Stimulated activated CD8-positive, alpha-beta memory T cell treated with anti-CD3 and anti-CD28 coated beads, Interleukin-4, amount 100 ng/mL, for 24 hours (primary cell): ENCODE data around the gene TRERF1.
A peak's percentile ranks its signal among the peaks of the same experiment; 100 is the strongest.

ENCODE experiments used
- DNase-seq: peaks from one replicate; pipeline ENCODE4 v3.0.0-alpha.2; 2020; ENCODE audit warnings: low read depth

The TRERF1 gene

DNA sequence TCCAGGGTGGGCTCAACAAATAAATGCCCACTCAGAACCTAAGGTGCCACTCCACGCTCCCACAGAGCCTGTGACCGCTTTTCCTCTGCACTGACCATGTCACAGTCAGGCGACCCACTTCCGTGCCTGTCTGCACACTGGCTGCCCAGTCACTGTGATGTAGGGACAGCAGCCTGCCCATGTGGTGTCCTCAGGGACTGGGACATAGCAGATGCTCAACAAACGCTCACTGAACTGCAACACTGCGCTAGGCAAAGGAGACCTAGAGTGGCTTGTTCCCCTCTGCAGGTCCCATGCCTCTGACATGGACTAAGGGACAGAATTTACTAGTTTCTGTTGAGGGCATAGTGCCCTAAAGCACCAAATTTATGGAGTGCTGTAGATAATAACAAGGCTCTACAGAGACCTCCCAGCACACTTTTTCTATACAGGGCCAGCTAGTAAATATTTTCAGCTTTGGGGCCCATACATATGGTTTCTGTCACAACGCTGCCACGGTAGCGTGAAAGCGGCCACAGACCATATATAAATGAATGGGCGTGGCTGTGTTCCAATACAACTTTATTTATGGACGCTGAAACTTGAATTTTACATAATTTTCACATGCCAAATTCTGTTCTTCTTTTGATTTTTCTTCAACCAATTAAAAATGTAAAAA lies 176.2 kb downstream of the TRERF1 start:
- DNase-seq: no peak

DNA sequence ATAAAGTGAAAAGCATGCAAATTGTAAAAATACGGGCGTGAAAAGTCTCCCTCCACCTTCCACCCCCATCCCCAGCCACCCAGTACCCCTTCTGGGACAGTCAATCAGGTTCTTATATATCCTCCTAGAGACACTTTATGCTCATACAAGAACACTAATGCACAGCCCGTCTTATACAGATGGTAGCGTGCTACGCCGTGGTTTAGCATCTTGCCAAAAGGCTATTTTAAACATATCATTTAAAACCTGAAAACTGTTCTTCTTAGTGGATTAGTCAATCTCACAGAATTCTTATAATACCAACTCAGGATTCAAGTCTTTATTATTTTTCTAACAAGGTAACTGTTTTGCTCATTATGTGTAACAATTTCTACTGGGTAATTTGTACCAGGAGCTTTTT lies 176.8 kb downstream of the TRERF1 start:
- DNase-seq: no peak

DNA sequence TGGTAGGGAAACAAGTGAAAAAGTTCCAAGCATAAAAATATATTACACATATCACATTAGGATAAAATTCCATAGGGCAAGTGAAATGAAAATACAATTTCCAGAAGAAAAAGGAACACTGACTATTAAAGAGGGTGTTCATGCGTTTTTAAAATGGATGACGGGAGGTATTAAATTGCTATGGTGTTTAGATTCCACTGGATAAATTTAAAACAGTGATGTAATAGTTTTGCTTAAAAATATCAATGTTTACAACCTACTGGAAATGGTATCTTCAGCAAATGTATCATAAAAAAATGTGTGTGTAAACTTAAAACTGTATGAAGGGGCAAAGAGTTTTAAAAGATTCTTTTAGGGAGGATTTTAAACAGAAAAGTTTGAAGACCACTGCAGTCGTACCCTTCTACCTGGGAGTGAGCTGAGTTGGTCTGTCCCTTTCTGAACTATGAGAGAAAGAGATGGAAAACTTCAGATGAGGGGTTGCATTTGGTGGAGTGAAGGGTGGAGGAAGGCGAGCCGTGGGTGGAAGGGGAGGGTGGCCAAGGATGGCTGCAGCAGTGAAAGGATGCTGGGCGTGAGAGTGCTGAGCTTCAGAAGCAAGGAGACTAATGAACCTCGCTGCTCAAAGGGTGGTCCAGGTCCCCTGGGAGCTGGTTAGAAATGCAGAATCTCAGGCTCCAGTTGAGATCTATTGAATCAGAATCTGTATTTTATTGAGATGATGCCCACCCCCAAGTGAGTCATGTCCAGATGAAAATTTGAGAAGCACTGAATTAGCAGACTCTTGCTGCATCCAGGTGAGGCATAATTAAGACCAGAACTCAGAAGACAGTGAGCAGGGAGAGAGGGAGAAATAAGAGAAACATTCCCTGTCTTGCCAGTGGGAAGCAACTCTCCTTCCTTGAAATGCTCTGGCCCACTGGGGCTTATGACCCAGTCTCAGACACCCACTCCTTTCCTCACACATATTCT lies 179.6 kb downstream of the TRERF1 start:
- no peak for DNase-seq

DNA sequence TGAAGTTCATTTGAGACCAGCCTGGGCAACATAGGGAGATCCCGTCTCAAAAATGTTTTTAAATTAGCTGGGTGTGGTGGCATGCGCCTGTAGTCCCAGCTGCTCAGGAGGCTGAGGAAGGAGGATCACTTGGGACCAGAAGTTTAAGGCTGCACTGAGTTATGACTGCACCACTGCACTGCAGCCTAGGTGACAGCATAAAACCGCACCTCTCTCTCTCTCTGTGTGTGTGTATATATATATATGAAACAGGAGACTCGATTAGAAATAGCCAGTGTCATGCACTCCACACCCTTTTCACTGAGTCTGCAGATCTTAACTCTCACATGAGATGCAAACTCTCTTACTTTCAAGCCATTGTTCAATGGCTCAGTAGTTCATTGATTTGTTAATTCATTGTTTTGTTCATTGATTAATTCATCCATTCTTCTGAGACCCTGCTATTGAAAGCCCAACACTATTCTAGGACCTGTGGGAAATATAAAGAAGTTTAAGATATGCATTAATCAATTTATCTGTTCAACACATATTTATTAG lies 181.7 kb downstream of the TRERF1 start:
- DNase-seq: no peak

DNA sequence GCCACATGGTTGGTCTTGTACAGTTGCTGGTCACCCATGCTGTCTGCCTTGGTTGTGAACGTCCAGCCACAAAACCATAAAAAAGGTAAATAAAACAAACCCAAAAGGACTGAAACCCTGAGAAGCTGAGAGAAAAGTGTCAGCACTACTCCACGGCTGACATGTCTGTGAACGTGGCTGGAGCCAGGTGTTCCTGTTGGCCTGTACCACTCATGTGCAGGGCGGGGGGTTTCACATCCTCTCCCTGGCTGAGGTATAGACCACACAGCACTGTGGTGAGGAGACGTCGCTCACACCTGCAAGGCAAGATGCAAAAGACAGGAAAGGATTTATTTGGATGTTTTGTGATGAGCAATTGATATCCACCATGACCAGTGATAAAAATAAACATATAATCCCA lies 182.2 kb downstream of the TRERF1 start:
- DNase-seq: no peak

DNA sequence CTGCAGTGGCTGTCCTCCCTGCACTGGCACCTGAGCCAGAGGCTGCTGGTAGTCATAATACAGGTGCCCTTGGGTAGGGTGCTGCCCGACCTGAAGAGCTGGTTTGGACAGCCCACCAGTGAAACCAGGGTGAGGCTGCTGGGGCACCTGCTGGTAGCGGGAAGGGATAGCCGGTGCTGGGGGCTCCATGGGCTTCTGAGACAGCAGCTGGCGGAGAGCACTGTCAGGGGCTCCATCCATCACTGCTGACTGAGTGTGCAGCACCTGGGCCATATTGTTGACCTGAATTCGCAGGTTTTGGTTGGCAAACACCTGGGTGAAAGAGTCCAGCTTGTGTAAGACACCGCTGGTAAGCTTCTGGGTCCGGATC lies 182.9 kb downstream of the TRERF1 start:
- no peak for DNase-seq

DNA sequence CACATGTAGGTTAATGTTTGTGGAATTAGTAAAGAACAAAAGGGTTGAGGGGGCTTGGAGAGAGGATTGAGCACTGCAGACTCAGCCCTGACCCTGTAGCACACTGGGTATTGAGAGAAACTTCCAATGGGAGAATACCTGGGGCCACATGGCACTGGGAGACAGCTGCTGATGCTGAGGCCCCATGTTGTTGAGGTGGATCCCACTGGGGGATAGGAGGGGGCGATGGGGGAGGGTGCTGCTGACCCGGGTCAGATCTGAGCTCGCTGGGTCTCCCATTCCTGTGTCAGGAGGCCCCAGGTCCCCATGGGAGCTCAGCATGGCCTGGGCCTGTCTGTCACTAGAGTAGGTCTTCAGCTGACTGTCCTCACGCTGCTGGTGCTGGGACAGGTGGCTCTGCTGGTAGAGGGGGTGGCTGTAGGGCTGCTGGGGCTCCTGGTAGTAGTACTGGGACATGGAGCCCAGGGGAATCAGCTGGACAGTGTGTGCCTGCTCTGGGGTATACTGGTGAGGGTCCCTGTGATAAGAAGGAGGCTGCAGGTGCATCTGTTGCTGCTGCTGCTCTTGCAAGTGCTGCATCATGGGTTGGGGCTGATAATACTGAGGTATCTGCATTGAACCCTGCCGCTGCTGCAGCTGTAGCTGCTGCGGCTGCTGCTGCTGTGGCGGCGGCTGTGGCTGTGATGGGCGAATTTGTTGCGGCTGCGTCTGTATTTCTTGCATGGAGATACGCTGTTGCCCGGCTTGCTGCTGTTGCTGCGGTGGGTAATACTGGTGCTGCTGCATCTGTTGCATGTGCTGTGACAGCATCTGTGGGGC lies 183.5 kb downstream of the TRERF1 start:
- DNase-seq: no peak

DNA sequence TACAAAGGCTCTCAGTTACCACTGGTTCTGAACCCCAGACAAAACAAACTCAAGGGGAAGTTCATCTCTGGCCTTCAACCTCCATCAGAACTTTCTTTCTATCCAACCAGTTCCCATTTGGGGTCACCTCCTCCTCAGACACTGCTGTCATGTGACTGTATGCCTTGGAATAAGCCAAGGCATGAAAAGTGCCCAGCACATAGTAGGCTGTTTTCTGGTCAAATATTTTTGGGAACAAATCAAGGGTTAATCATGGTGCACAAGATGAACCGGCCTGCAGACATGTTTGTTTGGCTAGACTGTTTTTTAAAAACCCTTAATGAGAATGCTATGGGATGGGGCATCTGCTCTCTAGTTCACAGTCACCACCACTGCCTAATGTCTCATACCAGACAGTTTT lies 185.2 kb downstream of the TRERF1 start:
- no peak for DNase-seq

DNA sequence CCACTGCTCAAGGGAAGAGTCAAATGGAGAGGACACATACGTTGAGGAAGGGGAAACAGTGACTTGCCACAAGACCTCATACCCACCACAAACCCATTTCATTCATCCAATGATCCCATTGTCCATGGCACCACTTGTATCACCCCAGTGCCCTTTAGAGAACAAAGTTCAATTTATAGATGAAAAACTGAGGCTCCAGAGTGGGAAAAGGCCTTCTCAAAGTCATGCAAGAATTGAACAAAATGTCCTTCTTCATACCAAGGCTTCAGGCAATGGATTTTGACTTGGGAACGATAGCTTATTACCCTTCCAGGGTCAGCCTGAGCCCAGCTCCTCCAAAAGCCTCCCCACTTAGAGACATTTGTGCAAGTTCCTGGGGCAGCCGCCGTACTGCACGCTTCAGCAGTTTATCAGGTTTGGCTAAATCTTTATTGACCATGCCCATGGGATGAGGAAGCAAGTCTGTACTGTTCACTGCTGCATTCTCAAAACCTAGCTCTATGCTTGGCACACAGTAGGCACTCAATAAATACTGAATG lies 186.8 kb downstream of the TRERF1 start:
- no peak for DNase-seq

DNA sequence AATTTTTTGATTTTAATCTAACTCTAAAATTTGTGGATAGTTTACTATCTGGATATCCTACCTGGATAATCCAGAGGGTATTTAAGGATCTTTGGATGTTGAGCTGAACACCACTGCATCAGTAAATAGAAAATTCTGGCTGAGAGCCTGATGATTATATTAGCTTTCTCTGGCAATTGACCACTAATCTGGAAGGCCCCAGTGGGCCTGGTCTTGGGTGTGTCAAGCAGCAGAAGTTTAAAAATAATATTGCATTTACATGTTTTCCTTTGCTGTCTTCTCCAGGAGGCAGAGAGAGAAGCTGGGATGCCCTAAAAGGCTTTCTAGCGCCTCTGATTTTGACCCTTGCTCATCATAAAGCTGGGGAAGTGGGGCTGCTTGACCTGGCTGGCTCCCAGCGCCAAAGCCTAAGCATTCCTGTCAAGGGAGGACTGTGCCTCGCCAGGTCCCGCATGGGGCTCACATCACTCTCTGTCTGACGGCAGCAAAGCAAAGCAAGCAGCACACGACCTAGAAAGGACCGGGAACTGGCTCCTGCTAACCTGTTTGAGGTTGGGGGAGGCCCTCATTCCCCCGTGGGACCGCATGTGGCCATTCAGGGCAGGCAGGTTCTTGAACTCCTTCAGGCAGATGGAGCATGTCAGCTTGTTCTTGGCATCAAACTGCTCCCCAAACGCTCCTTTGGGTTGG lies 187.4 kb downstream of the TRERF1 start:
- no peak for DNase-seq

DNA sequence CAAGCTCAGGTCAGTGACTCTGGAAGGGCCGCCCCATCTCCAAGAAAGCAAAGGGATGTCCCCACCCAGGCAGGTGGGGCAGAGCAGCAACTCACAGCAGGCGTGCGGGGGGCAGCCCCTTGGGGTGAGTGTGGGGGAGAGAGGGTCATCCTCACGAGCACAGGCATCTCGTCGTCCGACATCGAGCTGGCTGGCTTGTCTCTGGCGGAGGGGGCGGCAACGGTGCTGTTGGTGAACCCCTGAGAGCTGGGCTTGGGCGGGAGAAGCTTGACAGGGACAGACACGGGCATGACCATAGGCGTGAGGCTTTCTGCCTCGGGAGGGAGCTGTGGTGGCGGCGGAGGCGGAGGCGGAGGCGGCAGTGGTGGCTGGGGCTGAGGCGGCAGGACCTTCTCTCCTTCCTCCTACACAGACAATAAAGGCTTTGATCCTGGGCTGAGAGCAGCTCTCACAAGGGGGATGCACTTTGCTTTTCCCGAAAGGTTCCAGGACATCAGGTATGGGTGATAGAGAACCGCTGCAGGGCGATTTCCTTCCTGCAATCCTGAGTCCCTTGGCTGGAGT lies 188.5 kb downstream of the TRERF1 start:
- no peak for DNase-seq

DNA sequence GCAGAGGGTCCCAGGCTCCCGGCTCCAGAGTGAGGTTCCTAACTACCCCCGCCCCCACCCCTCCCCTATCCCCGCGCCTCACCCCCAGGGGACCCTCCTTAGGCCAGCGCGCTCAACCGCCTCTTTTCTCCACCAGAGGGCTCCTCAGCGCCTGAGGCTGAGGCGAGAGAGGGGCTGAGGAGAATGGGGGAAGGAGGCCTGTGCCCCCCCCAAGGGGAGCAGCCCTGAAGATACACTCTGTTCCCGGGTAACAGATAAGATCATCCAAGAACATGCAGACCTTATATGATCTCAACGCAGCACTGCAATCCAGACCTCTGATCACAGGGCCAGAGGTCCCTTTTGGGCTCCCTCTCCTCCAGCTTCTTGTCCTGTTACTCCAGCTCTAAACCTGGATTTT lies 190.8 kb downstream of the TRERF1 start:
- DNase-seq: peak; percentile 19

DNA sequence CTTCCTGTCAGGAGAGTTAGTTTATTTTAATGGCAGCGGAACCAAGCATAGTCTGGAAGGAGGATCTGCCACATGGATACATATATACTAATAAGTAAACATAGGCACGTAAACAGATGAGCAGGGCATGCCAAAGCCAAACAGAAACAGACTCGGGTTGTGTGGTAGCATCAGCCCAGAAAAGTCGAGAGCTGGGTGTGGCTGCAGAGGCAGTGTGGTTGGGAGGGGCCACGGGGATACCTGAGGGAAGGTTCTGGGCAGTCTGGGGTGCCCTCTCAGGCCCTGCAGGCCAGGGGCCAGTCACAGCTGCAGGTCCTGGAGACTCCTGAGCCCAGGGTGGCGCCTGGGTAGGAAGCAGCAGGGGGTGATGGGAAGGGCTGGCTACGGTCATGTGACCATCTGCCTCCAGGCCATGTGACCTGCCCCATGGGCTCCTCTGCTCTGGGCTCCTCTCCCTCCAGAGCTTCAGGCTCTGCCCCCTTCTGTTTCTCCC lies 191.3 kb downstream of the TRERF1 start:
- DNase-seq: no peak

DNA sequence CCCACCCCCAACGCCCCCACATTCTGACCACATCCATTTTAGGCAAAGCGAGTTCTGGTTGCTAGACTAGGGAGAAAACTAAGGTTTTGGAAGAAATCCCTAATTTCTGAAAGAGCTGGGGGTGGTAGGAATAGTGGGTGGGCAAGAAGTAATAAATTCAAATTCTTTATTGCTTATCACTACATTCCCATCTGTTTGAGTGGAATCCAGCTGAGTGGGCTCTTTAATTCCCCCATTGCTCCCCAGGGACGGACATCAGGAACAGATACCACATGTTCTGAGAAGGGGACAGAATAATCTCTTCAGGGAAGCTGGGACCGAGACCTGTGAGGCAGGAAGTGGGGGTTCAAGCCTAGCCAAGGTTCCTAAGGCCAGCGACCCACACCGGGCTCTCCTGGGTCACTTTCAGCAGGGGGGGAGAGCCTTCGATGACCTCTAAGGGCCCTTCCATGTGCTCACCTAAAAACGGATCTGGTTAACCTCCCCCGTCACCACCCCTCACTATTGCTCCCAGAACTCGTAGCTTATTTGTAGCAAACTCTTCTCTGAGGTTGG lies 191.8 kb downstream of the TRERF1 start:
- no peak for DNase-seq

DNA sequence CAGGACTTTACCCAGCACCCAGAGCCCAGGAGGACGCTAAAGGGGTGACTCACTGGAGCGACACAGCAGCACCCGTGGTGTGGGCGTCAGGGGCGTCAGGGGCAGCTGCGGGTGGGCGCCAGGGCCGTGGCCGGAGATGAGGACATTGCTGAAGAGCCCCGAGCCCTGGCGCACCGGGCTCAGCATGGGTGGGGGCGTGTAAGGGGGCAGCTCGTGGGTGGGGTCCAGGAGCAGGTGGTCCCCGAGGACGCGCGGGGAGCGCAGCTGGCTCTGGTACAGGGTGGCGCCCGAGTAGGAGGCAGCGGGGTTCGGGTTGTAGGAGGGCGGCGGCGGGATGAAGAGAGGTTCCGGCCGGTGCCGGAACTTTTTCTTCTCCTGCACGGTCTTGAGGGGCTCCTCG lies 192.4 kb downstream of the TRERF1 start:
- no peak for DNase-seq

DNA sequence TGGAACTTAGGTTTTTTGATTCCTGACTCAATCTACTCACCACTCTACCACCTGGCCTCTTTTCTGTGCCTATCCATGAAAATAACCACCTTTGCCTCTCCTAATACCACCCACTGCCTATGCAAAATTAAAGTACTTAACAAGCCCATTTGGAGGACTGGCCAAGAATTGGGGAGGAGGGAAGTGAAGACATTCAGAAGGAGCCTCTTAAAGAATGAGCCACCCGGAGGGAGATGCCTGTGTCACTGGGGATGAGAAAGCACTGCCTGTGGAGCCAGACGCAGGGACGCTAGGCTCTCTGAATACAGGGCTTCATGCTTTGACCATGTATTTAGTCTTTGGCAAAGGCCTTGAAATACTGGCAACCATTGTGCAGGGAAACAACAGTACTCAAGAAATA lies 194.1 kb downstream of the TRERF1 start:
- no peak for DNase-seq

DNA sequence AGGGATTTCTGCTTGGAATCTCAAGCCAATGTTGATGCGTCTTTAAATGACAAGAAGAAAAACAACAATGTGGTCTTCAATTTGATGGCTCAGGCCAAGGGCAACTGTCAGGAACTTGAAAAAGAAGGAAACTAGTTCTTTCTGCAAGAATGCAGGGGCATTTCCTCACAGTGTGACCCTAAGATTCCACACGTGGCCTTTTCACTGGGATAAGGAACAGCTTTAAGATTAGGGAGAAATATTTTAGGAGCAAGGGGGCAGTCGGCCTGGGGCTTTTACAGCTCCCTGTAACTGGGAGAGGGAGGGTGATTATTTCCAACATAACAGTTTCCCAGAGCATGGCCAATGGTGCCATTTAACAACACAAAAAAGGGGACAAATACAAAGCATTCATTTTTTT lies 194.7 kb downstream of the TRERF1 start:
- no peak for DNase-seq

DNA sequence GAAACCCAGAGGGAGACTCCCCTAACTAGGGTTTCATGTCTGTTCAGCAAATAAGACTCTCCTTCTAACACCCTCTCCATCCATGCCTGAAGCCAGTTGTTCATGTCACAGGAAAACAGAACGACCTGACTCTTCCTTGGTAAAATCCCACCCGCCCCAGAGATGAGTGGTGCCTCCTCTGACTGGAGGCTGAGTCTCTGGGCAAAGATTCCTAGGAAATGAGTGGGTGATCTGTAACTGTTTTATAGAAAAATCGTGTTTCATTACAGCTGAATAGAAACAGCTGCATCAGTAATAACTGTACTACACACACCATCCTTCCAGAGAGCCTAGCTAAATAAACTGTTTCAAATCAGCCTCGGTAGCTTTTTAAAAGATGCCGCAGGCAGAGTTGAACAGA lies 196.7 kb downstream of the TRERF1 start:
- DNase-seq: no peak

DNA sequence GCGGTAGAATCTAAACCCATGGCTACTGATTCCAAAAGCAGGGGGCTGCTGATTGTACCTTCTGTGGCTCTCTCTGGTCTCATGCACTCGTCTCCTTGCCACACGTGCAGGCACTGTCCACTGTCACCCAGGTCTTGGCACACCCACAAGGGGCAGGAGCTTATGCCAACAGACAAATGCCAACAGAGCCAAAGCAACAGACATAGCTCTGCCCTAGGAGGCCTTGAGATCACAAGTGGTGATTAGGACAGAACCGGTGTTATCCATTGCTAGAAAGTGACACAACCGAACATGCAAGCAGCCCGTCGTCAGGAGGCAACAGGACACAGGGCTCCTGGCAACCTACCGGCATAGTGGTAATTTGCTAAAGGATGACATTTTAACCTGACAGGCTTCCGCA lies 197.2 kb downstream of the TRERF1 start:
- DNase-seq: no peak

DNA sequence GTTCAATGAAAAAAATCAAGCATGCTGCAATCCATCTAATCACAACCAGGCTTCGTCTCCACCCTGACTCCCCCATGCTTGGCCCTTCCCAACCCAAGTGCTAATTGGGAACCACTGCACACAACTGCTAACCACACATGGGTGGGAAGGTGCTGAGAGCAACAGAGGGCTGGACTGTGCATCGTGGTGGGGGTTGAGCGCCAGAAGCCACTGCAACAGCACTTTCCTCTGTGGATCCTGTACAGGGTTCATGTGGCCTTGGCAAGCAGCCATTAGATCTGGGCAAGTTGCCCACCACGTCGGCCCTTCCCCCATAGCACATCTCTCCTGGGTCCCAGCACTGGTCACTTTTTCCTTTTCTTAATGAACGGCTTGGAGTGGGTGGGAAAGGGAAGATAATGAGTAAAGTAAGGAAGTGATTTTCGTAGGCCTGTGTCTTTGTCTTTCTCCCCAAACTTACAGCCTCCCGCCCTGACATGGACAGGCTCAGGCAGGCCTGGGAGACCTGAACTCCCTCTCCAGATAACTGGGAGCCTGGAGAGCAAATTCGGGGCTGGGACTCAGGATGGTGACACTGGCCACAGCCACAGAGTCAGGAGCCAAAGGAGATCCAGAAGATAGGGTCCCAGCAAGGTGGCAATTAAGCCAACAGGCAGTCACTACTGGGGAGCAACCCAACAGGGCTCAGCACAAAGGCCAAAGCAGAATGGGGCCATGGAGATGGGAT lies 199.7 kb downstream of the TRERF1 start:
- DNase-seq: no peak
